GM21723 (cell line): ENCODE data around the gene KIF11.

Source experiments
- ATAC-seq: cut with Tn5 transposase; IDR thresholded peaks from one replicate; pipeline ENCODE4 v1.9.1; 2021; ENCODE audit warnings: mild to moderate bottlenecking, moderate library complexity; ENCODE audit not compliant: unreplicated experiment

The KIF11 gene

DNA sequence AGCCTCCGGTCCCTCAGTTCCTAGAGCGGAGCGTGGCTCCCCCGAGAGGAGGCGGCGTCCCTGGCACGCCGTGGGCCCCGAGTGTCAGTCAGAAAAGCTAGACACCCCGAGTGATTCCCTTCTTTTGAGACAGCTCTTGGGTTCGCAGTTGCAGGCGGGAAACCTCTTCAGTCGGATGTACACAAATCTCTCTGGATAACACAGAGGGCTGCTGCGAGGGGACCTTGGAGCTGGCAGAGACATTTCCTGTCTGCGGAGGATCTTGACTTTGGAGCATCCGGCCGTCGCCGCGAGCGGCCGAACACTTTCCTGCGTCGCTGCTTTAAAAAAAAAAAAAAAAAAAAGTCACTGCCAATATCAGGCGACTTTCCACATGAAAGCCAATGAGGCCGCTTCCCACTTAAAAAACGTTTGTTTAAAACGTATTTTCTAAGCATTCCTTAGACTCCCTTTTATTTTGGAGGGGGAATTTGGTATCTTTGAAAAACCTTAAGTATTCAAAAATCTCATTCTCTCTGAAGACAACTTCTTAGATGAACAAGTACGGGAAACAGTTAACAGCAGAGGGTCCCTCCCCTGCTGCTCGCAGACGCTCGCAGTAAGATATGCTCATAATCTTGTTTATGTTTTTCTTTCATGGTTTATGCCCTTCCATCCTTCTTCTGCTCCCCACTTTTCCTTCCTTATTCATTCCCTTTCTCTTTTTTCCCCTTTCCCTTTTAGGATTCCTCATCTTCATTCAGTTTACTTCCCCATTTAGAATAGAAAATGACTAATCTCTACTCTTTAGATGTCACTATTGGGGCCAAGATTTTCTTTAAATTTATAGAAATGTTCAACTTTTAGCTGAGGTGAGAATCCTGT is 106.8 kb downstream of the KIF11 start:
- ATAC-seq: no peak

DNA sequence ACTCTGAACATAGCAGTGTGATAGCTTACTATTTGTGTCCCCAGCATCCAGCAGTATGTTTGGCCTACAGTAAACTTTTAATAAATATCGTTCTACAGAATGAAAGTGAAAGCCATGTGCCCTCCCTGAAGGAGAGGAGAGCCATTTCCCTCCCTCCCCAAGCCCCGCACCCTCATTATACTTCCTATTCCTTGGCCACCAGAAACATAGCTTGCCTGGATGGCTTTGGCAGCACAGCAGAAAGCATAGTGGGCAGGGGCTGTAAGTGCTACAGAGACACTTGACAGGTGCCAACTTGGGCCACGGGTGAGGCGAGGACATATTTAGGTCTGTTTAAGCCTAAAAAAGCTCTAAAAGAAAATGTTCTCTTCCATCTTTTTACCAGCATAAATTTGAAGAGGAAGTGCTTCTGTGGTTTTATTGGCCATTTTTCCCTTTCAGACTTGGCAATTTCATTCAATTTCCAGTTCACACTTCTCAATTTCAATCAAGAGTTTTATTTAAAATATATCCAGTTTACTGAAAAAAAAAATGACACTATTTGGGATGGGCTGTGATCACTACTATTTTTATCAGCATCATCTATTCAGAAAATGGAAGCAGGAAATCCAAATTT is 109.5 kb downstream of the KIF11 start:
- no peak for ATAC-seq
